ENCODE measurements around the gene CTXND1.

CTXND1 gene

GRCh38 chr15:80275961-80276360 lies 23.9 kb upstream of the CTXND1 start:
- H3K36me3 ChIP-seq (ENCODE audit: control insufficient read depth, insufficient read depth, low read length) = no peaks in the 10 kb centered on the region
- H3K27me3 ChIP-seq (ENCODE audit: control insufficient read depth, insufficient read depth, low read length) = peaks cover 9% of the 10 kb centered on the region; the same call in 1 of the 2 replicates
- H3K9ac ChIP-seq (ENCODE audit: low read length) = no peak overlapping the region
- H3K4me3 ChIP-seq (ENCODE audit: low read depth, low read length) = no peak overlapping the region
- no peak overlapping the region for H3K27ac ChIP-seq (ENCODE audit: low read depth, low read length)
- H3K9me3 ChIP-seq (ENCODE audit: control insufficient read depth, insufficient read depth, low read depth, low read length) = no peaks in the 10 kb centered on the region
- no peaks in the 10 kb centered on the region for H3K4me1 ChIP-seq (ENCODE audit: control insufficient read depth, insufficient read depth, low read length)

- H3K9ac ChIP-seq (ENCODE audit: low read length) = no peak overlapping the region
- H3K4me3 ChIP-seq (ENCODE audit: low read depth, low read length) = no peak overlapping the region
- no peaks in the 10 kb centered on the region for H3K9me3 ChIP-seq (ENCODE audit: control insufficient read depth, insufficient read depth, low read depth, low read length)
- H3K36me3 ChIP-seq (ENCODE audit: control insufficient read depth, insufficient read depth, low read length) = no peaks in the 10 kb centered on the region
- peaks cover 12% of the 10 kb centered on the region; the same call in 1 of the 2 replicates for H3K27me3 ChIP-seq (ENCODE audit: control insufficient read depth, insufficient read depth, low read length)
- H3K4me1 ChIP-seq (ENCODE audit: control insufficient read depth, insufficient read depth, low read length) = no peaks in the 10 kb centered on the region
- H3K27ac ChIP-seq (ENCODE audit: low read depth, low read length) = no peak overlapping the region
Observed at GRCh38 chr15:80274996-80275395, 23.0 kb upstream of the CTXND1 start.

- peaks cover 12% of the 10 kb centered on the region; the same call in 1 of the 2 replicates for H3K27me3 ChIP-seq (ENCODE audit: control insufficient read depth, insufficient read depth, low read length)
- H3K36me3 ChIP-seq (ENCODE audit: control insufficient read depth, insufficient read depth, low read length) = no peaks in the 10 kb centered on the region
- H3K4me1 ChIP-seq (ENCODE audit: control insufficient read depth, insufficient read depth, low read length) = no peaks in the 10 kb centered on the region
- no peak overlapping the region for H3K9ac ChIP-seq (ENCODE audit: low read length)
- H3K9me3 ChIP-seq (ENCODE audit: control insufficient read depth, insufficient read depth, low read depth, low read length) = no peaks in the 10 kb centered on the region
- H3K4me3 ChIP-seq (ENCODE audit: low read depth, low read length) = no peak overlapping the region
- no peak overlapping the region for H3K27ac ChIP-seq (ENCODE audit: low read depth, low read length)
Observed at GRCh38 chr15:80274554-80274953, 22.5 kb upstream of the CTXND1 start.

- Histone ChIP-seq H3K4me3 (ENCODE audit: low read depth, low read length) (no peak overlapping the region), H3K27me3 (ENCODE audit: control insufficient read depth, insufficient read depth, low read length) (peaks cover 27% of the 10 kb centered on the region), H3K9ac (ENCODE audit: low read length) (no peak overlapping the region), H3K9me3 (ENCODE audit: control insufficient read depth, insufficient read depth, low read depth, low read length) (no peaks in the 10 kb centered on the region), H3K36me3 (ENCODE audit: control insufficient read depth, insufficient read depth, low read length) (no peaks in the 10 kb centered on the region), H3K27ac (ENCODE audit: low read depth, low read length) (no peak overlapping the region), H3K4me1 (ENCODE audit: control insufficient read depth, insufficient read depth, low read length) (no peaks in the 10 kb centered on the region)
Observed at GRCh38 chr15:80272987-80273386, 21.0 kb upstream of the CTXND1 start.

- H3K36me3 ChIP-seq (ENCODE audit: control insufficient read depth, insufficient read depth, low read length) = no peaks in the 10 kb centered on the region
- H3K4me3 ChIP-seq (ENCODE audit: low read depth, low read length) = no peak overlapping the region
- H3K27ac ChIP-seq (ENCODE audit: low read depth, low read length) = no peak overlapping the region
- H3K9ac ChIP-seq (ENCODE audit: low read length) = no peak overlapping the region
- H3K4me1 ChIP-seq (ENCODE audit: control insufficient read depth, insufficient read depth, low read length) = no peaks in the 10 kb centered on the region
- no peaks in the 10 kb centered on the region for H3K9me3 ChIP-seq (ENCODE audit: control insufficient read depth, insufficient read depth, low read depth, low read length)
- peaks cover 42% of the 10 kb centered on the region for H3K27me3 ChIP-seq (ENCODE audit: control insufficient read depth, insufficient read depth, low read length)
Observed at GRCh38 chr15:80270472-80270871, 18.5 kb upstream of the CTXND1 start.

GRCh38 chr15:80268101-80268500 lies 16.1 kb upstream of the CTXND1 start:
- no peak overlapping the region for H3K4me3 ChIP-seq (ENCODE audit: low read depth, low read length)
- no peak overlapping the region for H3K27ac ChIP-seq (ENCODE audit: low read depth, low read length)
- no peaks in the 10 kb centered on the region for H3K36me3 ChIP-seq (ENCODE audit: control insufficient read depth, insufficient read depth, low read length)
- no peak overlapping the region for H3K9ac ChIP-seq (ENCODE audit: low read length)
- H3K27me3 ChIP-seq (ENCODE audit: control insufficient read depth, insufficient read depth, low read length) = peaks cover 49% of the 10 kb centered on the region
- H3K4me1 ChIP-seq (ENCODE audit: control insufficient read depth, insufficient read depth, low read length) = no peaks in the 10 kb centered on the region
- no peaks in the 10 kb centered on the region for H3K9me3 ChIP-seq (ENCODE audit: control insufficient read depth, insufficient read depth, low read depth, low read length)

GRCh38 chr15:80267658-80268057 lies 15.6 kb upstream of the CTXND1 start:
- H3K27me3 ChIP-seq (ENCODE audit: control insufficient read depth, insufficient read depth, low read length) = peaks cover 49% of the 10 kb centered on the region
- no peaks in the 10 kb centered on the region for H3K36me3 ChIP-seq (ENCODE audit: control insufficient read depth, insufficient read depth, low read length)
- no peak overlapping the region for H3K4me3 ChIP-seq (ENCODE audit: low read depth, low read length)
- H3K4me1 ChIP-seq (ENCODE audit: control insufficient read depth, insufficient read depth, low read length) = no peaks in the 10 kb centered on the region
- H3K9me3 ChIP-seq (ENCODE audit: control insufficient read depth, insufficient read depth, low read depth, low read length) = no peaks in the 10 kb centered on the region
- no peak overlapping the region for H3K9ac ChIP-seq (ENCODE audit: low read length)
- no peak overlapping the region for H3K27ac ChIP-seq (ENCODE audit: low read depth, low read length)

GRCh38 chr15:80266745-80267144 lies 14.7 kb upstream of the CTXND1 start:
- Histone ChIP-seq H3K4me3 (ENCODE audit: low read depth, low read length) (no peak overlapping the region), H3K36me3 (ENCODE audit: control insufficient read depth, insufficient read depth, low read length) (no peaks in the 10 kb centered on the region), H3K9ac (ENCODE audit: low read length) (no peak overlapping the region), H3K27me3 (ENCODE audit: control insufficient read depth, insufficient read depth, low read length) (peaks cover 54% of the 10 kb centered on the region), H3K9me3 (ENCODE audit: control insufficient read depth, insufficient read depth, low read depth, low read length) (no peaks in the 10 kb centered on the region), H3K4me1 (ENCODE audit: control insufficient read depth, insufficient read depth, low read length) (no peaks in the 10 kb centered on the region), H3K27ac (ENCODE audit: low read depth, low read length) (no peak overlapping the region)

- Histone ChIP-seq H3K36me3 (ENCODE audit: control insufficient read depth, insufficient read depth, low read length) (no peaks in the 10 kb centered on the region), H3K27me3 (ENCODE audit: control insufficient read depth, insufficient read depth, low read length) (peaks cover 57% of the 10 kb centered on the region), H3K4me3 (ENCODE audit: low read depth, low read length) (no peak overlapping the region), H3K4me1 (ENCODE audit: control insufficient read depth, insufficient read depth, low read length) (no peaks in the 10 kb centered on the region), H3K27ac (ENCODE audit: low read depth, low read length) (no peak overlapping the region), H3K9me3 (ENCODE audit: control insufficient read depth, insufficient read depth, low read depth, low read length) (no peaks in the 10 kb centered on the region), H3K9ac (ENCODE audit: low read length) (no peak overlapping the region)
Observed at GRCh38 chr15:80266113-80266512, 14.1 kb upstream of the CTXND1 start.

- H3K36me3 ChIP-seq (ENCODE audit: control insufficient read depth, insufficient read depth, low read length) = no peaks in the 10 kb centered on the region
- no peak overlapping the region for H3K9ac ChIP-seq (ENCODE audit: low read length)
- no peaks in the 10 kb centered on the region for H3K9me3 ChIP-seq (ENCODE audit: control insufficient read depth, insufficient read depth, low read depth, low read length)
- H3K4me3 ChIP-seq (ENCODE audit: low read depth, low read length) = no peak overlapping the region
- no peaks in the 10 kb centered on the region for H3K4me1 ChIP-seq (ENCODE audit: control insufficient read depth, insufficient read depth, low read length)
- H3K27ac ChIP-seq (ENCODE audit: low read depth, low read length) = no peak overlapping the region
- peaks cover 63% of the 10 kb centered on the region for H3K27me3 ChIP-seq (ENCODE audit: control insufficient read depth, insufficient read depth, low read length)
Observed at GRCh38 chr15:80265021-80265420, 13.0 kb upstream of the CTXND1 start.

- Histone ChIP-seq H3K9ac (ENCODE audit: low read length) (no peak overlapping the region), H3K4me1 (ENCODE audit: control insufficient read depth, insufficient read depth, low read length) (no peaks in the 10 kb centered on the region), H3K4me3 (ENCODE audit: low read depth, low read length) (no peak overlapping the region), H3K27me3 (ENCODE audit: control insufficient read depth, insufficient read depth, low read length) (peaks cover 67% of the 10 kb centered on the region), H3K9me3 (ENCODE audit: control insufficient read depth, insufficient read depth, low read depth, low read length) (no peaks in the 10 kb centered on the region), H3K27ac (ENCODE audit: low read depth, low read length) (no peak overlapping the region), H3K36me3 (ENCODE audit: control insufficient read depth, insufficient read depth, low read length) (no peaks in the 10 kb centered on the region)
Observed at GRCh38 chr15:80264031-80264430, 12.0 kb upstream of the CTXND1 start.

- no peak overlapping the region for H3K27ac ChIP-seq (ENCODE audit: low read depth, low read length)
Observed at GRCh38 chr15:80260551-80260950, 8.5 kb upstream of the CTXND1 start.

More at GRCh38 chr15:80260551-80260950, 8.5 kb upstream of the CTXND1 start:
- peaks cover 74% of the 10 kb centered on the region for H3K27me3 ChIP-seq (ENCODE audit: control insufficient read depth, insufficient read depth, low read length)
- no peaks in the 10 kb centered on the region for H3K4me1 ChIP-seq (ENCODE audit: control insufficient read depth, insufficient read depth, low read length)
- H3K36me3 ChIP-seq (ENCODE audit: control insufficient read depth, insufficient read depth, low read length) = no peaks in the 10 kb centered on the region
- no peak overlapping the region for H3K4me3 ChIP-seq (ENCODE audit: low read depth, low read length)
- no peak overlapping the region for H3K9ac ChIP-seq (ENCODE audit: low read length)
- no peaks in the 10 kb centered on the region; the same call in 1 of the 2 replicates for H3K9me3 ChIP-seq (ENCODE audit: control insufficient read depth, insufficient read depth, low read depth, low read length)
